CD8-positive, alpha-beta memory T cell (primary cell): Measurements from ENCODE around the gene PUS7. TPM values are rescaled to one million over a fixed set of nuclear protein-coding genes. Genes with fewer than 3 reads are reported as not detected.

Experiments
- CTCF ChIA-PET: fragments of 350-600 bp; sonication (Branson Sonifier 250); formaldehyde crosslinking; loops from one replicate; lab custom pipeline; 2021; ENCODE audit warnings: antibody characterized with exemption; lab: Charles Lee
- POLR2A ChIA-PET: fragments of 350-600 bp; sonication (Branson Sonifier 250); formaldehyde crosslinking; loops from one replicate; lab custom pipeline; 2021; ENCODE audit warnings: antibody characterized with exemption; lab: Charles Lee
- DNase-seq, 5 donors: peaks; one replicate each; pipeline versions ENCODE4 v3.0.0 to v3.0.0-alpha.2; 2020 to 2022; ENCODE audit warnings: mixed read lengths in 1 of 5
- H3K27ac ChIP-seq: one replicate; pipeline ENCODE4 v1.7.0; 2013; ENCODE audit warnings: low read depth, mild to moderate bottlenecking, low read length, moderate library complexity
- H3K27me3 ChIP-seq: 2 replicates; pipeline ENCODE4 v1.7.0; 2013; ENCODE audit warnings: low read length, mild to moderate bottlenecking; ENCODE audit not compliant: insufficient read depth, poor library complexity, severe bottlenecking
- H3K36me3 ChIP-seq: 2 replicates; pipeline ENCODE4 v1.7.0; 2013; ENCODE audit warnings: mild to moderate bottlenecking, low read length, moderate library complexity; ENCODE audit not compliant: insufficient read depth
- H3K4me1 ChIP-seq: 2 replicates; pipeline ENCODE4 v1.7.0; 2013; ENCODE audit warnings: mild to moderate bottlenecking, low read length, moderate library complexity; ENCODE audit not compliant: insufficient read depth
- H3K4me3 ChIP-seq: 2 replicates; pipeline ENCODE4 v1.7.0; 2013; ENCODE audit warnings: mild to moderate bottlenecking, low read length
- H3K9me3 ChIP-seq: 2 replicates; pipeline ENCODE4 v1.7.0; 2013; ENCODE audit warnings: mild to moderate bottlenecking, low read length
- H3K27ac Mint-ChIP-seq, 8 donors: one replicate each; pipeline ENCODE4 v1.8.0; 2020 to 2021; ENCODE audit warnings: mixed read lengths in 8 of 8, mild to moderate bottlenecking in 6 of 8, inconsistent platforms in 3 of 8, moderate library complexity in 3 of 8
- H3K27me3 Mint-ChIP-seq, 2 donors: one replicate each; pipeline ENCODE4 v1.8.0; 2020 to 2021; ENCODE audit warnings: mixed read lengths in 2 of 2, mild to moderate bottlenecking in 1 of 2, moderate library complexity in 1 of 2
- H3K36me3 Mint-ChIP-seq, 3 donors: one replicate each; pipeline ENCODE4 v1.8.0; 2020 to 2021; ENCODE audit warnings: mixed read lengths in 3 of 3, inconsistent platforms in 1 of 3, mild to moderate bottlenecking in 1 of 3
- H3K4me1 Mint-ChIP-seq, 3 donors: one replicate each; pipeline ENCODE4 v1.8.0; 2020 to 2021; ENCODE audit warnings: mixed read lengths in 3 of 3, inconsistent platforms in 1 of 3, mild to moderate bottlenecking in 1 of 3
- H3K4me3 Mint-ChIP-seq, 7 donors: one replicate each; pipeline ENCODE4 v1.8.0; 2020 to 2021; ENCODE audit warnings: mixed read lengths in 7 of 7, mild to moderate bottlenecking in 6 of 7, moderate library complexity in 4 of 7, inconsistent platforms in 2 of 7
- H3K9me3 Mint-ChIP-seq, 5 donors: one replicate each; pipeline ENCODE4 v1.8.0; 2020 to 2022; ENCODE audit warnings: mixed read lengths in 5 of 5, mild to moderate bottlenecking in 3 of 5, moderate library complexity in 2 of 5, inconsistent platforms in 1 of 5
- polyA plus RNA-seq: library from polyadenylated mRNA; unstranded; fragments of 300-500 nt; fragmentation: Illumina TruSeq; gene quantifications from one replicate; pipeline ENCODE4 v1.2.3, GENCODE V29; 2021
- total RNA-seq, 2 experiments: library from RNA; stranded (reverse); gene quantifications; one replicate each; pipeline ENCODE4 v1.2.3, GENCODE V29; 2021

PUS7 gene
- total and polyA plus RNA-seq, 3 experiments from 2014 or later: 5.2 to 31.6 (median 30.4) TPM

DNA sequence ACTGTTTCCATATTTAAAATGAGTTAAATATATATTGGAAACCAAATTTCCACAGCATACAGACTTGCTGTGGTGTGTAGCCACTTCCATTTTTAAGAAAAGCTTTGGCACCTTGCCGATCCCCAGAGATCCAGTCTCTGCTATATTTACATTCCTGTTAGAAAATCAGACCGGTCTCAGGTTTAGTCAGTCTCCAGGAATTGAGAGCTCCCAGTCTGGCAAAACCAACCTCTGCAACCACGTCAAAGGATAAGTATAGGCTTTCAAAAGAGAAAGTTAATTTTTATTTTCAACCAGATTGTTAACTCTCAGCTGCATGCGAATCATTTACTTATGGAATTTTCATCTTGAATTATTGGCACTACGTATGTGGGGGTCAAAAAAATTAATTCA is 28.2 kb downstream of the PUS7 start:
- H3K4me1 Mint-ChIP-seq: no peaks in the 10 kb centered on the region
- Histone ChIP-seq H3K9me3 (no peaks in the 10 kb centered on the region), H3K27ac (no peak overlapping the region), H3K4me3 (no peak overlapping the region), H3K36me3 (no peaks in the 10 kb centered on the region), H3K4me1 (no peaks in the 10 kb centered on the region), H3K27me3 (no peaks in the 10 kb centered on the region)
- DNase-seq: no peak
- no peaks in the 10 kb centered on the region for H3K9me3 Mint-ChIP-seq
- POLR2A ChIA-PET: no interaction called here
- peaks cover 0 to 4% (median 3%) of the 10 kb centered on the region in 3 donors for H3K36me3 Mint-ChIP-seq
- CTCF ChIA-PET: no interaction called here
- no peak overlapping the region for H3K27ac Mint-ChIP-seq
- no peak overlapping the region for H3K4me3 Mint-ChIP-seq
- H3K27me3 Mint-ChIP-seq: no peaks in the 10 kb centered on the region

DNA sequence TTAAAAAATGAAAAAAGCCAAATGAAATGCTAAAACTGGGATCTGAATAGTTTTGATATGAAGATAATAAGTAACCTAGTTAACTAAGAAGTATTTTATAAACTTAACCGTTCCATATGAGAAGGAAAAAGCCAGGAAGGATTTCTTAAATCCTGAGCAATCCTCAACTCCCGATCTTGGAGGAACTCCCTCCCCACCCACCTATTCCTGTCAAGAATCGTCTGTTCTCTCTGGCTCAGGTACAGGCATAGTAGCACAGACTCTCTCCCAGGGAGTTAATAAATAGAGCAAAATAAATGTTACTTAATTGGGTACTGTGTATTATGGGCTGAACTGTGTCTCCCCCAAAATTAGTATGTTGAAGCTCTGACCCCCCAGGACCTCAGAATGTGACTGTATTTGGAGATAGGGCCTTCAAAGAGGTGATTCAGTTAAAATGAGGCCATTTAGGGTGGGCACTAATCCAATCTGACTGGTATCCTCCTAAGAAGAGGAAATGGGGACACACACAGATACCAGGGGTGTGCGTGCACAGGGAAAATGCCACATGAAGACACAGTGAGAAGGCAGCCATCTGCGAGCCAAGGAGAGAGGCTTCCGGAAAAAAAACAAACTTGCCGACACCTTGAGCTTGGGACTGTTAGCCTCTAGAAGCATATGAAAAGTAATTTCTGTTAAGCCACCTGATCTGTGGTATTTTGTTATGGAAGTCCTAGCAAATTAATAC is 28.7 kb downstream of the PUS7 start:
- H3K27ac Mint-ChIP-seq: no peak overlapping the region
- H3K4me1 ChIP-seq: no peaks in the 10 kb centered on the region
- H3K9me3 ChIP-seq: no peaks in the 10 kb centered on the region
- H3K4me1 Mint-ChIP-seq: no peaks in the 10 kb centered on the region
- H3K27me3 Mint-ChIP-seq: no peaks in the 10 kb centered on the region
- CTCF ChIA-PET: no interaction called here
- no peaks in the 10 kb centered on the region for H3K36me3 ChIP-seq
- no peaks in the 10 kb centered on the region for H3K27me3 ChIP-seq
- peaks cover 0 to 4% (median 3%) of the 10 kb centered on the region in 3 donors for H3K36me3 Mint-ChIP-seq
- no peak overlapping the region for H3K4me3 ChIP-seq
- no peak overlapping the region for H3K4me3 Mint-ChIP-seq
- DNase-seq: no peak
- POLR2A ChIA-PET: no interaction called here
- no peaks in the 10 kb centered on the region for H3K9me3 Mint-ChIP-seq
- H3K27ac ChIP-seq: no peak overlapping the region

DNA sequence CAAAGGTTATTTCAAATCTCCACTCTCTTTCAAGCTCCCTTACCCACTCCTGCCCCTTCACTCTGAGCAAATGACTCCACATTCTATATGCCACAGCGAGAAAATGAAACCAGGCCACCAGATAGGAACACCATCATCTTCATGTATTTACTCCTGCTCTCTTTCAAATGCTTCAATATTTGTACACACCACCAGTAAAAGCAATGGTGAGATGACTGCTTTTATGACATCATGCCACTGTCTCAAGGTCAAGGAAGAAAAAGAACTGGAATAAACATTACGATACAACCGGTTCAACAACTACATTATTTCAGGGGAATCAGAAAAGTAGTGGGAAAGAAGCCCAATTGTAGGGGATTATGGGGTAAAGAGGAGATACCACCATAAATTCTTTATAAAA is 32.7 kb downstream of the PUS7 start:
- CTCF ChIA-PET: interaction anchor here (1.0 kb wide), 1 partner anchor 571 kb away, joined by 3 read pairs; no protein-coding TSS in a partner anchor
- peak overlapping the region in 1 of 8 donors; percentile 25 for H3K27ac Mint-ChIP-seq

DNA sequence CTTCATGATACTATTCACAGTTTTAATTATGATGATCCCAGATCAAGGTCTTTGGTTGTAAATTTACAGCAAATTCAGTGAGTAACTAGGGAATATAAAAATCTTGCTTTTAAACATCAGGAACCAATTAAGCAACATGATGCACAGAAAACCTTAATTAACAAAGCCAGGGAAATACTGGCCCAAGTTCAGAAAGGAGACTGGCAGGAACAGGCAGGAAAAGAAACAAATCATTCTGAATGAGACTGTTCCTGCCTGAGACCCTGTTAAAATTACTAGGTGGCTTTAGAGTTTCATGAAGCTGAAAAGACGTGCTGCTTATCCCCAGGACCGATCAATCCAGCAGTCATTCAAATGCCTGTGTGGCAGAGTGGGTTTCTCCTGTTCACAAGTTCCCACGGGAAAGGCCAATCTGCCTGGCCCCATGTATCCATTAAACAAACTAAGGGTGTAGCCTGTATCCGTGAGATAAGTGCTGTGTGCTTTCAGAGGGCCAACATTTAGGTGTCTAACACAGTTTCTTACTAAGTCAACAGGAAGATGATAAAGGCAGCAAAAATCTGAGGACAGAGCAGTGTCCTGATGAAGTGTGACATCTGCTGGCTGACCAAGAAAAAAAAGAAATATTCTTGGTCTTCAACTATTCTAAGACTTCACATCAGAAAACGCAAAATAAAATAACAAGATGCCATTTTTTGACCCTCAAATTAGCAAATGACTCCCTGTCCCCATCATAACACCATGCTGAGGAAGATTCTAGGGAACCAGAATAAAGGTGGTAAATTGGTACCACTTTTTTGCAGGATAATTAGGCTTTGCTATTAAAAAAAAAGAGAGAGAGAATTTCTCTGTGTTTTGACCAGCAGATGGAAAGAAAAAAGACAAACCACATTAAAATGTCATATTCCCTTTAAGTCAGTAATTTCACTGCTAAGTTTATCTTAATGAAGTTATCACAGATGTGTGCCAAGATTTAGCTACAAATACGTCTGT is 34.2 kb downstream of the PUS7 start:
- Histone ChIP-seq H3K27me3 (no peaks in the 10 kb centered on the region), H3K4me1 (no peaks in the 10 kb centered on the region), H3K9me3 (no peaks in the 10 kb centered on the region), H3K36me3 (no peaks in the 10 kb centered on the region), H3K27ac (no peak overlapping the region), H3K4me3 (no peak overlapping the region)
- H3K4me1 Mint-ChIP-seq: peaks cover 3 to 10% (median 7%) of the 10 kb centered on the region in 3 donors
- no peaks in the 10 kb centered on the region for H3K27me3 Mint-ChIP-seq
- H3K27ac Mint-ChIP-seq: peak overlapping the region in 4 of 8 donors; percentile 23 to 52 (median 36)
- H3K9me3 Mint-ChIP-seq: no peaks in the 10 kb centered on the region
- POLR2A ChIA-PET: no interaction called here
- peak in 1 of 5 donors; percentile 13 for DNase-seq
- peaks cover 0 to 16% (median 5%) of the 10 kb centered on the region in 3 donors for H3K36me3 Mint-ChIP-seq
- CTCF ChIA-PET: interaction anchor here (0.7 to 1.0 kb wide), 3 partner anchors 44 to 135 kb away, joined by 3 to 7 read pairs (median 3); no protein-coding TSS in a partner anchor
- no peak overlapping the region for H3K4me3 Mint-ChIP-seq

More for the DNA sequence above, 32.7 kb downstream of the PUS7 start:
- H3K9me3 ChIP-seq: no peaks in the 10 kb centered on the region
- Mint-ChIP-seq H3K4me1 (peaks cover 3 to 10% (median 7%) of the 10 kb centered on the region in 3 donors), H3K9me3 (no peaks in the 10 kb centered on the region), H3K4me3 (no peak overlapping the region), H3K27me3 (no peaks in the 10 kb centered on the region), H3K36me3 (peaks cover 0 to 13% (median 5%) of the 10 kb centered on the region in 3 donors)
- no peaks in the 10 kb centered on the region for H3K27me3 ChIP-seq
- no peak overlapping the region for H3K27ac ChIP-seq
- no peaks in the 10 kb centered on the region for H3K4me1 ChIP-seq
- DNase-seq: no peak
- no peak overlapping the region for H3K4me3 ChIP-seq
- POLR2A ChIA-PET: interaction anchor here (0.7 kb wide), 1 partner anchor 346 kb away, joined by 9 read pairs; no protein-coding TSS in a partner anchor
- H3K36me3 ChIP-seq: no peaks in the 10 kb centered on the region

DNA sequence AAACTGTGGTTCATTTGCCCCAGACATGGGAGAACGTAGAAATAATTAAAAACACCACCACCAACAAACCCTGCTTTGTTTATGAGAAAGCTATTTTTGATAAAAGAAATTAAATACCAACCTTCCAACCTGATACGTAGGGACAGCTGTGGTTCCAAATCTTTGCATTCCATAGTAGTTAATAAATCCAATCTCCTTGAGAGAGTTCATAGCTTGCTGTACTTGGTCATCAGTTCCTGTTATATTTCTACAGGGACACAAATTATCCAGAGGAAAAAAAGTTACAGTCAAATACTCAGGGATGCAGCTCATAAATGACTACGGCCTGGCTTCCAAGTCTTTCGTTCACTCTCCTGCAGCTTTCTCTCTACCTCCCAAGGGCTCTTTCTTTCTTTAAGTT is 41.1 kb downstream of the PUS7 start:
- Mint-ChIP-seq H3K36me3 (peaks cover 0 to 19% (median 8%) of the 10 kb centered on the region in 3 donors), H3K9me3 (no peaks in the 10 kb centered on the region), H3K4me3 (no peak overlapping the region), H3K27me3 (no peaks in the 10 kb centered on the region), H3K27ac (peak overlapping the region in 1 of 8 donors; percentile 6), H3K4me1 (peaks cover 0 to 13% (median 8%) of the 10 kb centered on the region in 3 donors)
- POLR2A ChIA-PET: no interaction called here
- no peaks in the 10 kb centered on the region for H3K36me3 ChIP-seq
- H3K27me3 ChIP-seq: no peaks in the 10 kb centered on the region
- no peak overlapping the region for H3K27ac ChIP-seq
- CTCF ChIA-PET: interaction anchor here (1.4 kb wide), 1 partner anchor 10 kb away, joined by 3 read pairs; no protein-coding TSS in a partner anchor
- no peak for DNase-seq
- no peaks in the 10 kb centered on the region for H3K4me1 ChIP-seq
- no peaks in the 10 kb centered on the region for H3K9me3 ChIP-seq
- H3K4me3 ChIP-seq: no peak overlapping the region

DNA sequence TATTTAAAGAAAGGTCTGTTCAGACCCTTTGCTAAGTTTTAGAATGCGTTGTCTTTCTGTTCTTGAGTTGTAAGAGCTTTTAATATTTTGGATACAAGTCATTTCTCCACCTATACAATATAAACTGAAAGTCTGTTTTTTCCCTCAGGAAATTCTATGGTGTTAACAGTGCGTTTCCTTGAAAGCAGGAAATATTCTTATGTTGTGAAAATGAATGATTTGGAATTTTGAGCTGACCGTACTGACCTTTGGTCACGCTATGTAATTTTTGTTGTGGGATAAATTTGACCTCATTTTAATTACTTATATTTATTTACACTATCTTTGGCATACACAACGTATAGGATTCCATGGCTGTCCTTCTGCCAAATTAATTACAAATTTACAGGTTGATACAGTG is 43.5 kb downstream of the PUS7 start:
- DNase-seq: no peak
- Mint-ChIP-seq H3K27me3 (no peaks in the 10 kb centered on the region), H3K9me3 (no peaks in the 10 kb centered on the region), H3K4me3 (no peak overlapping the region), H3K27ac (peak overlapping the region in 1 of 8 donors; percentile 26), H3K4me1 (peaks cover 0 to 13% (median 8%) of the 10 kb centered on the region in 3 donors), H3K36me3 (peaks cover 3 to 17% (median 8%) of the 10 kb centered on the region in 3 donors)
- no peak overlapping the region for H3K4me3 ChIP-seq
- no peaks in the 10 kb centered on the region for H3K4me1 ChIP-seq
- no peaks in the 10 kb centered on the region for H3K9me3 ChIP-seq
- CTCF ChIA-PET: no interaction called here
- no peaks in the 10 kb centered on the region for H3K27me3 ChIP-seq
- no peaks in the 10 kb centered on the region for H3K36me3 ChIP-seq
- POLR2A ChIA-PET: interaction anchor here (0.6 kb wide), 1 partner anchor 493 kb away, joined by 3 read pairs; no protein-coding TSS in a partner anchor
- no peak overlapping the region for H3K27ac ChIP-seq

DNA sequence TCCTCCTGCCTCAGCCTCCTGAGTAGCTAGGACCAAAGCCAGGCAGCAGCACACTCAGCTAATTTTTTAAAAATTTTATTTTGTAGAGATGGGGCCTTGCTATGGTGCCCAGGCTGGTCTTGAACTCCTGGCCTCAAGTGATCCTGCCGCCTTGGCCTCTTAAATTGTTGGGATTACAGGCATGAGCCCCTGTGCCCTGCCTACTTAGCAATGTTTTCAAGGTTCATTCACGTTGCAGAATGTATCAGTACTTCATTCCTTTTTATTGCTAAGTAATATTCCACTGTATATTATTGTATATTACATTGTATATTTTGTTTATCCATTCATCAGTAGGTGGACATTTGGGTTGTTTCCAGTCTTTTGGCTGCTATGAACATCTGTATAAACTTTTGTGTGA is 44.2 kb downstream of the PUS7 start:
- DNase-seq: no peak
- Mint-ChIP-seq H3K27me3 (no peaks in the 10 kb centered on the region), H3K4me3 (no peak overlapping the region), H3K27ac (no peak overlapping the region), H3K9me3 (no peaks in the 10 kb centered on the region), H3K4me1 (peaks cover 0 to 13% (median 8%) of the 10 kb centered on the region in 3 donors), H3K36me3 (peaks cover 3 to 17% (median 8%) of the 10 kb centered on the region in 3 donors)
- no peaks in the 10 kb centered on the region for H3K36me3 ChIP-seq
- no peaks in the 10 kb centered on the region for H3K4me1 ChIP-seq
- no peak overlapping the region for H3K27ac ChIP-seq
- no peak overlapping the region for H3K4me3 ChIP-seq
- H3K9me3 ChIP-seq: no peaks in the 10 kb centered on the region
- no peaks in the 10 kb centered on the region for H3K27me3 ChIP-seq
- ChIA-PET CTCF (no interaction called here), POLR2A (no interaction called here)
